H1 (cell line): Measurements from ENCODE around the gene SPATA32. TPM values are rescaled to one million over a fixed set of nuclear protein-coding genes. Genes with fewer than 3 reads are reported as not detected.

Source experiments
- CTCF ChIA-PET: fragments of 300-600 bp; sonication (Branson Sonifier 250); formaldehyde crosslinking; loops from one replicate; lab custom pipeline; 2021; ENCODE audit not compliant: partially characterized antibody; lab: Charles Lee
- POLR2A ChIA-PET: fragments of 300-600 bp; sonication (Branson Sonifier 250); formaldehyde crosslinking; loops from one replicate; lab custom pipeline; 2021; ENCODE audit warnings: inconsistent platforms; ENCODE audit not compliant: partially characterized antibody; lab: Charles Lee
- DNase-seq, 2 experiments: peaks; one replicate each; pipeline versions ENCODE4 v3.0.0 to v3.0.0-alpha.2; 2010 to 2022; ENCODE audit warnings: low spot score in 2 of 2, low read depth in 1 of 2, mixed read lengths in 1 of 2
- FAIRE-seq: peaks from 2 replicates; lab custom pipeline; 2011; peaks lifted over from hg19 to GRCh38; lab: Jason Lieb, UNC
- H2AFZ ChIP-seq: 2 replicates; pipeline ENCODE4 v1.8.1; 2012; ENCODE audit warnings: low read length, inconsistent platforms
- H2AK5ac ChIP-seq: 2 replicates; pipeline ENCODE4 v1.6.1; 2013; ENCODE audit warnings: low read depth, low read length
- H2BK120ac ChIP-seq: replicated peaks from 2 replicates; pipeline ENCODE3; 2013; ENCODE audit warnings: low read depth, low read length, inconsistent platforms
- H2BK12ac ChIP-seq: 2 replicates; pipeline ENCODE4 v1.6.1; 2013; ENCODE audit warnings: low read depth, low read length
- H2BK15ac ChIP-seq: 2 replicates; pipeline ENCODE4 v1.6.1; 2013; ENCODE audit warnings: low read length
- H2BK20ac ChIP-seq: 2 replicates; pipeline ENCODE4 v1.6.1; 2013; ENCODE audit warnings: low read length
- H2BK5ac ChIP-seq: 2 replicates; pipeline ENCODE4 v1.6.1; 2013; ENCODE audit warnings: low read depth, low read length
- H3K14ac ChIP-seq: 2 replicates; pipeline ENCODE4 v1.6.1; 2013; ENCODE audit warnings: inconsistent platforms; ENCODE audit not compliant: insufficient read length
- H3K18ac ChIP-seq: 2 replicates; pipeline ENCODE4 v1.6.1; 2013; ENCODE audit warnings: low read length; ENCODE audit errors: extremely low read depth
- H3K23ac ChIP-seq: 2 replicates; pipeline ENCODE4 v1.6.1; 2013; ENCODE audit warnings: inconsistent platforms; ENCODE audit not compliant: insufficient read length
- H3K23me2 ChIP-seq: 2 replicates; pipeline ENCODE4 v1.6.1; 2013; ENCODE audit warnings: low read depth, low read length
- H3K27ac ChIP-seq: 2 replicates; pipeline ENCODE4 v1.6.1; 2011; ENCODE audit warnings: low read depth, low read length, inconsistent platforms
- H3K27me3 ChIP-seq, 4 experiments: replicated peaks in 1 of 4; 1 replicate in 1 of 4; 2 replicates in 3 of 4; pipeline versions ENCODE4 v1.6.1 to v1.8.1; 2011 to 2013; ENCODE audit warnings: low read length in 3 of 4, mild to moderate bottlenecking in 3 of 4, inconsistent platforms in 2 of 4, mixed read lengths in 2 of 4, moderate library complexity in 1 of 4; ENCODE audit not compliant: control insufficient read depth in 3 of 4, insufficient read depth in 3 of 4; ENCODE audit errors: extremely low read depth in 1 of 4
- H3K36me3 ChIP-seq, 4 experiments: 2 replicates each; pipeline versions ENCODE4 v1.6.1 to v1.8.1; 2011 to 2013; ENCODE audit warnings: mild to moderate bottlenecking in 4 of 4, low read length in 3 of 4, moderate library complexity in 2 of 4, control low read depth in 1 of 4, inconsistent platforms in 1 of 4; ENCODE audit not compliant: insufficient read depth in 4 of 4, control insufficient read depth in 2 of 4
- H3K4ac ChIP-seq: replicated peaks from 2 replicates; pipeline ENCODE3; 2013; ENCODE audit warnings: low read length, low read depth, mixed read lengths, inconsistent platforms; ENCODE audit not compliant: insufficient read length
- H3K4me1 ChIP-seq, 4 experiments: replicated peaks in 1 of 4; 1 replicate in 1 of 4; 2 replicates in 3 of 4; pipeline versions ENCODE4 v1.6.1 to v1.8.1; 2011 to 2013; ENCODE audit warnings: low read length in 3 of 4, inconsistent platforms in 2 of 4, mixed read lengths in 1 of 4; ENCODE audit not compliant: insufficient read depth in 4 of 4, control insufficient read depth in 3 of 4
- H3K4me2 ChIP-seq, 2 experiments: 2 replicates each; pipeline versions ENCODE4 v1.6.1 to v1.8.1; 2011 to 2013; ENCODE audit warnings: low read depth in 2 of 2, low read length in 2 of 2, control low read depth in 1 of 2, inconsistent platforms in 1 of 2, mild to moderate bottlenecking in 1 of 2; ENCODE audit not compliant: insufficient read depth in 1 of 2
- H3K4me3 ChIP-seq, 4 experiments: fragments of 200-600, 300-600 bp in 1 of 4; sonication (generic), shearing (Covaris generic), sonication (Bioruptor Twin) in 1 of 4; 2 replicates each; pipeline versions ENCODE4 v1.5.1 to v1.8.1; 2011 to 2016; ENCODE audit warnings: low read length in 4 of 4, low read depth in 3 of 4, control low read depth in 2 of 4, inconsistent platforms in 2 of 4, mild to moderate bottlenecking in 2 of 4, mixed read lengths in 1 of 4, moderate library complexity in 1 of 4; ENCODE audit not compliant: insufficient read depth in 2 of 4; ENCODE audit errors: extremely low read depth in 1 of 4
- H3K56ac ChIP-seq: replicated peaks from 2 replicates; pipeline ENCODE3; 2013; ENCODE audit warnings: low read depth, mild to moderate bottlenecking, mixed read lengths, low read length, inconsistent platforms; ENCODE audit not compliant: insufficient read length
- H3K79me1 ChIP-seq: 2 replicates; pipeline ENCODE4 v1.6.1; 2013; ENCODE audit warnings: low read depth, low read length, control low read depth
- H3K79me2 ChIP-seq, 2 experiments: 2 replicates each; pipeline versions ENCODE4 v1.6.1 to v1.8.1; 2012 to 2013; ENCODE audit warnings: low read length in 2 of 2, mild to moderate bottlenecking in 2 of 2, inconsistent platforms in 1 of 2; ENCODE audit not compliant: insufficient read depth in 2 of 2, control insufficient read depth in 1 of 2
- H3K9ac ChIP-seq, 4 experiments: replicated peaks in 1 of 4; 1 replicate in 1 of 4; 2 replicates in 3 of 4; pipeline versions ENCODE4 v1.6.1 to v1.8.1; 2011 to 2013; ENCODE audit warnings: low read depth in 3 of 4, low read length in 3 of 4, control low read depth in 2 of 4, mild to moderate bottlenecking in 2 of 4, moderate library complexity in 2 of 4, inconsistent platforms in 1 of 4; ENCODE audit errors: extremely low read depth in 1 of 4
- H3K9me3 ChIP-seq, 2 experiments: 2 replicates each; pipeline versions ENCODE4 v1.6.1 to v1.8.1; 2012 to 2013; ENCODE audit warnings: mild to moderate bottlenecking in 2 of 2, moderate library complexity in 2 of 2, control low read depth in 1 of 2, inconsistent platforms in 1 of 2, low read depth in 1 of 2, low read length in 1 of 2, mixed read lengths in 1 of 2; ENCODE audit not compliant: insufficient read depth in 2 of 2
- H4K20me1 ChIP-seq, 2 experiments: replicated peaks in 1 of 2; 2 replicates each; pipeline versions ENCODE3 to v1.8.1; 2011 to 2013; ENCODE audit warnings: inconsistent platforms in 2 of 2, low read length in 2 of 2, mild to moderate bottlenecking in 1 of 2; ENCODE audit not compliant: insufficient read depth in 2 of 2, control insufficient read depth in 1 of 2
- H4K5ac ChIP-seq: 2 replicates; pipeline ENCODE4 v1.6.1; 2013; ENCODE audit warnings: low read length, low read depth, mixed read lengths, inconsistent platforms; ENCODE audit not compliant: insufficient read length
- H4K8ac ChIP-seq: 2 replicates; pipeline ENCODE4 v1.8.0; 2013; ENCODE audit warnings: mild to moderate bottlenecking, moderate library complexity, low read length, inconsistent platforms; ENCODE audit not compliant: insufficient read depth; ENCODE audit errors: extremely low read depth
- H4K91ac ChIP-seq: replicated peaks from 2 replicates; pipeline ENCODE3; 2013; ENCODE audit warnings: low read length, mixed read lengths, inconsistent platforms; ENCODE audit not compliant: insufficient read length
- ASH2L ChIP-seq: fragments of 200-600, 300-600 bp; sonication (generic); IDR thresholded peaks from one replicate; pipeline ENCODE4 v1.7.1; 2017; ENCODE audit warnings: low read length
- CEBPB ChIP-seq: IDR thresholded peaks from 2 replicates; pipeline ENCODE4 v1.6.1; 2012; ENCODE audit warnings: low read depth, low read length
- JUND ChIP-seq: IDR thresholded peaks from 2 replicates; pipeline ENCODE4 v1.6.1; 2011; ENCODE audit warnings: mild to moderate bottlenecking, improper control_type of control experiment, low read length
- NANOG ChIP-seq: IDR thresholded peaks from 2 replicates; pipeline ENCODE4 v1.6.1; 2011; ENCODE audit warnings: low read length, low read depth, mild to moderate bottlenecking, inconsistent platforms; ENCODE audit not compliant: insufficient read depth, poor library complexity, severe bottlenecking
- POLR2AphosphoS5 ChIP-seq: IDR thresholded peaks from 2 replicates; pipeline ENCODE4 v1.6.1; 2011; ENCODE audit warnings: low read depth, low read length
- RBBP5 ChIP-seq: IDR thresholded peaks from 2 replicates; pipeline ENCODE4 v1.7.1; 2012; ENCODE audit warnings: low read depth, mild to moderate bottlenecking, inconsistent platforms, low read length, moderate library complexity, borderline replicate concordance
- SIN3A ChIP-seq, 2 experiments: IDR thresholded peaks in 1 of 2; conservative IDR thresholded peaks in 1 of 2; 2 replicates each; pipeline ENCODE4 v1.6.1; 2011 to 2012; ENCODE audit warnings: low read length in 2 of 2, improper control_type of control experiment in 1 of 2, low read depth in 1 of 2, mild to moderate bottlenecking in 1 of 2
- SP2 ChIP-seq: IDR thresholded peaks from 2 replicates; pipeline ENCODE4 v1.6.1; 2012; ENCODE audit warnings: mild to moderate bottlenecking, low read length, inconsistent platforms
- TBP ChIP-seq: IDR thresholded peaks from 2 replicates; pipeline ENCODE4 v1.6.1; 2011; ENCODE audit warnings: low read depth, low read length, improper control_type of control experiment
- WGBS, 2 experiments: shearing (Covaris generic) in 1 of 2; methylation state at CpG; one replicate each; pipeline versions ENCODE4 v1.1.6 to v1.1.7; 2013 to 2015; ENCODE audit warnings: low lambda C conversion rate in 2 of 2, mixed read lengths in 2 of 2, inconsistent platforms in 1 of 2, low coverage in 1 of 2, missing lambda C conversion rate in 1 of 2; ENCODE audit not compliant: insufficient replicate concordance in 2 of 2, insufficient coverage in 1 of 2, insufficient read length in 1 of 2; ENCODE audit errors: extremely low coverage in 1 of 2, missing lambda C conversion rate in 1 of 2; 5-methylcytosine and 5-hydroxymethylcytosine counted together
- polyA plus RNA-seq, 7 experiments: library from polyadenylated mRNA; depleted of rRNA in 3 of 7; stranded (reverse) in 5 of 7; unstranded in 2 of 7; fragments of >200 nt in 5 of 7; fragments of 200-250 nt in 2 of 7; gene quantifications; 1 replicate in 5 of 7; 2 replicates in 1 of 7; 4 replicates in 1 of 7; pipeline versions ENCODE4 v1.2.1 to v1.2.3, GENCODE V29; 2011 to 2013; ENCODE audit warnings: missing spikeins in 2 of 7, mixed read lengths in 2 of 7
- total RNA-seq: library from RNA; stranded (reverse); fragmentation: NEBNext Ultra II Directional; extraction: Animal tissue kit (Norgen Biotek cat#: 25700); gene quantifications from 2 replicates; pipeline ENCODE4 v1.2.1, GENCODE V29; 2021
- TF ChIP-seq, protein P1 (sequence below): IDR thresholded peaks from 2 replicates; pipeline ENCODE4 v1.6.1; 2011; ENCODE audit warnings: low read depth, mild to moderate bottlenecking, low read length; ENCODE audit not compliant: insufficient read depth

SPATA32 gene
- total and polyA plus RNA-seq, 2 of the 8 experiments (the other 6 are each of a cell fraction or from before 2014, with no cell fraction given): 0.24 TPM; not detected in 1

DNA sequence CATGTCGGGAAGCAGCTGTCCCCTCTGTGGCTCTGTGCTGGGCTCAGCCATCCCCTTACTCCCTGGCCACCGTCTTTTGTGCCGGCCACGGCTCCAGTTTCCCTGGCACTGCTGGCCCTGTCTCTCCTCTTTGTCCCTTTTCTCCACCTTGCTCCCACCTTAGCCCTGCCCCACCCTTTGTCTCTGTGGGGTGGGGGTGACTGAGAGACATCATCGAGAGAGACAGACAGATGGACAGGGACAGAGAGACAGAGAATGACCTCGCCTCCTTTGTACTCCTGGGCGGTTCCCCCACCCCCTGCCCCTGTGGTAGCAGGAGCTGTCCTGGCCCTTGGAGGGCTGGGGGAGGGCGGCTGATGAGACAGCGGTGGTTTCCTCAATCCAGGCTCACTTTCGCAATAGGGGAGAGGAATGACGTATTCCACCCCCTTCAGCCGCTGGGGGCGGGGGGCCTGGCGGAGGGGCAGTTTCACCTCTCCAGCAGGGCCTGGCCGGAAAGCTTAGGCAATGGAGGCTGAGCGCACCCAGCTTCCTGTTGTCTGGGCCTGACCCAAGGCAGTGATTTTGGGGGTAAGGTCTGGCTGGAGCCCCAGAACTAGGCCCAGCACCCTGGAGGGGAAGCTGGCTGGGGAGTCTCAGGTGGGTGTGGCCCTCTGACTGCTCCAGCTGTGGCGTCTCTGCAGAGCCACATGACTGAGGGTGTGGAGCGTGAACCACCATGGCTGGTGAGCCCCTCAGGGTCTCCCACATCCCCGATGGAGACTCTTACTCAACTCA is 32.9 kb downstream of the SPATA32 start:
- H3K18ac ChIP-seq: peak overlapping the region; percentile 90
- H3K23me2 ChIP-seq: no peaks in the 10 kb centered on the region
- no peak overlapping the region for H2BK120ac ChIP-seq
- peak overlapping the region; percentile 75; the same call in 1 of the 2 replicates for H2BK5ac ChIP-seq
- no peak overlapping the region for H3K27ac ChIP-seq
- peaks cover 5 to 29% (median 20%) of the 10 kb centered on the region in 4 experiments for H3K4me1 ChIP-seq
- WGBS, 2 experiments: 68% methylated on average over 19 of the region's 19 CpGs; no CpG with 5 or more reads in 1 of the 2 experiments
- H2BK15ac ChIP-seq: peak overlapping the region; percentile 72
- CTCF ChIA-PET: interaction anchor here (0.5 to 22.1 kb wide), 15 partner anchors 7 to 197 kb away, joined by 3 to 362 read pairs (median 4); partner anchors contain the start of gene FMNL1
- H3K9me3 ChIP-seq: no peaks in the 10 kb centered on the region
- no peak overlapping the region for H2AK5ac ChIP-seq
- H4K20me1 ChIP-seq: no peaks in the 10 kb centered on the region
- no peak overlapping the region for H2AFZ ChIP-seq
- peaks cover 0 to 5% (median under 1%) of the 10 kb centered on the region in 4 experiments; a peak in 3 of 7 replicates for H3K27me3 ChIP-seq
- no peak overlapping the region for H3K56ac ChIP-seq
- peak overlapping the region; percentile 18 to 34; a peak in 1 of 4 replicates for H3K4me2 ChIP-seq
- no peak overlapping the region for H3K14ac ChIP-seq
- no peaks in the 10 kb centered on the region for H3K36me3 ChIP-seq
- no peak overlapping the region for H3K4ac ChIP-seq
- H2BK12ac ChIP-seq: peak overlapping the region; percentile 94; the same call in 1 of the 2 replicates
- no peak for FAIRE-seq
- peak overlapping the region; percentile 26 for H4K5ac ChIP-seq
- no peaks in the 10 kb centered on the region for H3K79me2 ChIP-seq
- POLR2A ChIA-PET: interaction anchor here (0.7 to 2.8 kb wide), 7 partner anchors 12 to 80 kb away, joined by 3 to 17 read pairs (median 4); partner anchors contain the start of gene HEXIM1
- no peak overlapping the region for H3K9ac ChIP-seq
- no peak overlapping the region for H4K8ac ChIP-seq
- peak overlapping the region; percentile 66; the same call in 1 of the 2 replicates for H2BK20ac ChIP-seq
- H3K23ac ChIP-seq: no peak overlapping the region
- peak overlapping the region; percentile 87 for H4K91ac ChIP-seq
- DNase-seq: no peak
- no peaks in the 10 kb centered on the region for H3K79me1 ChIP-seq
- H3K4me3 ChIP-seq: no peak overlapping the region
- TF ChIP-seq JUND (no peak), SIN3A (conservative IDR thresholded peaks at IDR 0.05 in 1 of 2, IDR thresholded peaks at IDR 0.05 in 1 of 2; ENCODE audit: low read depth in 1 of 2, low read length in 2 of 2) (no peak), NANOG (no peak), POLR2AphosphoS5 (no peak), CEBPB (peak; percentile 98), ASH2L (peak; percentile 51), SP2 (no peak), RBBP5 (no peak), TBP (no peak; the same call in 1 of the 2 replicates)
- TF ChIP-seq, protein P1, sequence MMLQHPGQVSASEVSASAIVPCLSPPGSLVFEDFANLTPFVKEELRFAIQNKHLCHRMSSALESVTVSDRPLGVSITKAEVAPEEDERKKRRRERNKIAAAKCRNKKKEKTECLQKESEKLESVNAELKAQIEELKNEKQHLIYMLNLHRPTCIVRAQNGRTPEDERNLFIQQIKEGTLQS: no peak
